Memory B cell (primary cell): Measurements from ENCODE around the gene PCDHGA12.
A peak's percentile ranks its signal among the peaks of the same experiment; 100 is the strongest.

Experiments used
- ATAC-seq: fragments of 150-1000 bp; cut with Tn5 transposase; 2 replicates; pipeline ENCODE4 v1.10.0; 2021; ENCODE audit warnings: low read depth, mild to moderate bottlenecking, moderate library complexity
- DNase-seq, 2 donors: peaks; one replicate each; pipeline ENCODE4 v3.0.0; 2022; ENCODE audit warnings: low spot score in 2 of 2
- H3K27ac Mint-ChIP-seq: one replicate; pipeline ENCODE4 v1.8.0; 2022; ENCODE audit warnings: mild to moderate bottlenecking, moderate library complexity, mixed read lengths
- H3K27me3 Mint-ChIP-seq: one replicate; pipeline ENCODE4 v1.8.0; 2022; ENCODE audit warnings: mixed read lengths
- H3K36me3 Mint-ChIP-seq: one replicate; pipeline ENCODE4 v1.8.0; 2022; ENCODE audit warnings: mild to moderate bottlenecking, mixed read lengths
- H3K4me1 Mint-ChIP-seq: one replicate; pipeline ENCODE4 v1.8.0; 2022; ENCODE audit warnings: mixed read lengths
- H3K4me3 Mint-ChIP-seq: one replicate; pipeline ENCODE4 v1.8.0; 2022; ENCODE audit warnings: mild to moderate bottlenecking, moderate library complexity, mixed read lengths
- H3K9me3 Mint-ChIP-seq: one replicate; pipeline ENCODE4 v1.8.0; 2022; ENCODE audit warnings: mixed read lengths

The PCDHGA12 gene

DNA sequence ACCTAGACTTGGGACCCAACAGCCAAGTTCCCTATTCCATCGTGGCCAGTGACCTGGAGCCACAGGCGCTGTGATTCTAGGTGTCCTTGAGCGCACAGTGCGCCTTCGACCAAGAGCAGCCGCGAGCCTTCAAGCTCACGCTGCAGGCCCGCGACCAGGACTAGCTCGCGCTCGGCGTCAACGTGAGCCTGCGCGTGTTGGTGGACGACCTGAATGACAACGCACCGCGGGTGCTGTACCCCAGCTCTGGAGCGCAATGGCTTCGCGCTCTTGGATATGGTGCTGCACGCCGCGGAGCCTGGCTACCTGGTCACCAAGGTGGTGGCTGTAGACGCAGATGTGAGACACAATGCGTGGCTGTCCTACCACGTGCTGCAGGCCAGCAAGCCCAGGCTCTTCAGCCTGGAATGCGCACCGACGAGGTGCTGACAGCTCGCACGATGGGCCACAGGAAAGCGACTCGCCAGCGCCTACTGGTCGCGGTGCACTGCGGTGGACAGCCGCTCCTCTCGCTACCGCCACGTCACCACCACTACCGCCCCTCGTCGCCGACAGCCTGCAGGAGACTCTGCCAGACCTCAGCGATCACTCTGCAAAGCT lies 11.4 kb downstream of the PCDHGA12 start:
- ATAC-seq (no peak), DNase-seq (no peak)
- peaks cover 2% of the 10 kb centered on the region for H3K36me3 Mint-ChIP-seq
- H3K4me1 Mint-ChIP-seq, result no peaks in the 10 kb centered on the region
- peaks cover 5% of the 10 kb centered on the region for H3K9me3 Mint-ChIP-seq
- peaks cover 2% of the 10 kb centered on the region for H3K27me3 Mint-ChIP-seq
- H3K27ac Mint-ChIP-seq, result no peak overlapping the region
- no peak overlapping the region for H3K4me3 Mint-ChIP-seq

GRCh38 chr5:141465351-141465750 lies 35.0 kb downstream of the PCDHGA12 start:
- DNase-seq, result no peak
- H3K27ac Mint-ChIP-seq, result no peak overlapping the region
- no peaks in the 10 kb centered on the region for H3K4me1 Mint-ChIP-seq
- H3K9me3 Mint-ChIP-seq, result peaks cover 3% of the 10 kb centered on the region
- H3K36me3 Mint-ChIP-seq, result peaks cover 2% of the 10 kb centered on the region
- no peak for ATAC-seq
- H3K4me3 Mint-ChIP-seq, result no peak overlapping the region
- peaks cover 3% of the 10 kb centered on the region for H3K27me3 Mint-ChIP-seq

DNA sequence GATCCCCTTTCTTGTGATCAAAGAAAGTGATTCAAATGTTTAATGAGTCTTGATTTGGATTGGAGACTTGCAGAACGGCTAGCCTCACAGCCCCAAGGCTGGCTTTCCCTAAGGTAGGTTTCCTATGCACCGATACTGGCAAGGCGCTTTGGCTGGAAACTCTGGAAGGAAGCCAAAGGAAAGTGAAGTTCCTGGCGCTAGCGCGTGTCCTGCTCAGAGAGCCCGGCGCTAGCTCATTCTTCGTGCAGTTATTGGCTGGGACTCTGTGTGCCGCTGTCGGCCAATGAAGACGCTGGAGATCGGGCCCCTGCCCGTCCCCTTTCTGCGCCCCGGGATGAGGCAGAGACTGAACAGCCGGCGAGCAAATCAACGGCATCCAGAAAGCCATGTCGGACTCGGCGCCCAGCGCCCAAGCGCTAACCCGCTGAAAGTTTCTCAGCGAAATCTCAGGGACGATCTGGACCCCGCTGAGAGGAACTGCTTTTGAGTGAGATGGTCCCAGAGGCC lies 45.4 kb downstream of the PCDHGA12 start, which contains the start of gene PCDHGC3:
Gene PCDHGC3 (plus strand): TSS at position 342 of the 507 bp plus-strand sequence. CDS start 151 bp downstream, at position 493.
- peak within 1 kb of the TSS; percentile 70 for H3K27ac Mint-ChIP-seq
- H3K4me3 Mint-ChIP-seq, result peak within 1 kb of the TSS; percentile 92
- H3K4me1 Mint-ChIP-seq, result peaks cover 16% of the 10 kb centered on the region
- ATAC-seq, result peak; percentile 94
- peaks cover 19% of the 10 kb centered on the region for H3K27me3 Mint-ChIP-seq
- H3K9me3 Mint-ChIP-seq, result no peaks in the 10 kb centered on the region
- H3K36me3 Mint-ChIP-seq, result no peaks in the 10 kb centered on the region
- no peak for DNase-seq

- Mint-ChIP-seq H3K9me3 (no peaks in the 10 kb centered on the region), H3K4me3 (peak overlapping the region; percentile 92), H3K27ac (peak overlapping the region; percentile 70), H3K27me3 (peaks cover 21% of the 10 kb centered on the region), H3K4me1 (peaks cover 16% of the 10 kb centered on the region), H3K36me3 (no peaks in the 10 kb centered on the region)
- DNase-seq, result no peak
- peak; percentile 31 for ATAC-seq
Observed at GRCh38 chr5:141476132-141476911, 46.0 kb downstream of the PCDHGA12 start.

DNA sequence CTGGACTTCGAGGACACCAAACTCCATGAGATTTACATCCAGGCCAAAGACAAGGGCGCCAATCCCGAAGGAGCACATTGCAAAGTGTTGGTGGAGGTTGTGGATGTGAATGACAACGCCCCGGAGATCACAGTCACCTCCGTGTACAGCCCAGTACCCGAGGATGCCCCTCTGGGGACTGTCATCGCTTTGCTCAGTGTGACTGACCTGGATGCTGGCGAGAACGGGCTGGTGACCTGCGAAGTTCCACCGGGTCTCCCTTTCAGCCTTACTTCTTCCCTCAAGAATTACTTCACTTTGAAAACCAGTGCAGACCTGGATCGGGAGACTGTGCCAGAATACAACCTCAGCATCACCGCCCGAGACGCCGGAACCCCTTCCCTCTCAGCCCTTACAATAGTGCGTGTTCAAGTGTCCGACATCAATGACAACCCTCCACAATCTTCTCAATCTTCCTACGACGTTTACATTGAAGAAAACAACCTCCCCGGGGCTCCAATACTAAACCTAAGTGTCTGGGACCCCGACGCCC lies 46.8 kb downstream of the PCDHGA12 start:
- H3K27me3 Mint-ChIP-seq, result peaks cover 21% of the 10 kb centered on the region
- peaks cover 16% of the 10 kb centered on the region for H3K4me1 Mint-ChIP-seq
- ATAC-seq (no peak), DNase-seq (no peak)
- no peak overlapping the region for H3K27ac Mint-ChIP-seq
- no peaks in the 10 kb centered on the region for H3K9me3 Mint-ChIP-seq
- peak overlapping the region; percentile 92 for H3K4me3 Mint-ChIP-seq
- H3K36me3 Mint-ChIP-seq, result no peaks in the 10 kb centered on the region

GRCh38 chr5:141477815-141478214 lies 47.5 kb downstream of the PCDHGA12 start:
- no peaks in the 10 kb centered on the region for H3K36me3 Mint-ChIP-seq
- no peak overlapping the region for H3K27ac Mint-ChIP-seq
- H3K9me3 Mint-ChIP-seq, result no peaks in the 10 kb centered on the region
- H3K4me3 Mint-ChIP-seq, result peak overlapping the region; percentile 21
- H3K4me1 Mint-ChIP-seq, result peaks cover 16% of the 10 kb centered on the region
- DNase-seq (no peak), ATAC-seq (no peak)
- peaks cover 25% of the 10 kb centered on the region for H3K27me3 Mint-ChIP-seq

DNA sequence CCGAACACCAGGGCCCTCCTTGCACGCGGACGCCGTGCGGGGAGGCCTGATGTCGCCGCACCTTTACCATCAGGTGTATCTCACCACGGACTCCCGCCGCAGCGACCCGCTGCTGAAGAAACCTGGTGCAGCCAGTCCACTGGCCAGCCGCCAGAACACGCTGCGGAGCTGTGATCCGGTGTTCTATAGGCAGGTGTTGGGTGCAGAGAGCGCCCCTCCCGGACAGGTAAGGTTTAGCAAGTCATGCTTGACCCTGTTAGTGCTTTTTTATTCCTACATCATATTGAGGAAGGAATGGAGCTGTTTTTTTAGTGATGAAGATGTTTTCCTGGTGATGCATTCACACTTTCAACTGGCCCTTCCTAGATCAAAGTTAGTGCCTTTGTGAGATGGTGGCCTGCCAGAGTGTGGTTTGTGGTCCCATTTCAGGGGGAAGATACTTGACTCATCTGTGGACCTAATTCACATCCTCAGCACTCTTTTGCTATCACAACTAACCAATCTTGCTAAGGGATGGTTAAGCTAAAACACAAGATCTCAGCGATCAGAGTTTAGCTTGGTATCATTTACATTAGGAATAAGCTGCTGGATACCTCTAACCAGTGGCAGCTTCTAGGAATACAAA lies 48.1 kb downstream of the PCDHGA12 start:
- no peak overlapping the region for H3K27ac Mint-ChIP-seq
- no peak for ATAC-seq

DNA sequence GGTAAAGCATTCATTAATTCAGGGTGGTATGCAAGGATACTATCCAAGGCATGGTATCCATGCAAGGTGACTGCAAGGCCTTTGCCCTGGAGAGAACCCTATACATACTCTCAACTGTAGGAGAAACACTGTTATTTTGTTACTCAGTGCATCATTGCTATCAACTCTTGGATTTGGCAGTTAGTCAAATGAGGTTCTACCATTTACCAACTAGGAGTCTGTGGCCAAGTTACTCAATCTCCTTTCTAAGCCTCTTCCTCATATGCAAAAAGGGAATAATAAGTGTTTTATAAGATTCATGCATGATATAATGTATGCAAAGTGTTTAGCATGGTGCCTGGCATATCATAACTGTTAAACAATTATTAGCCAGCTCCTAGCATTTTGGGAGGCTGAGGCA lies 49.5 kb downstream of the PCDHGA12 start:
- Mint-ChIP-seq H3K27ac (no peak overlapping the region), H3K36me3 (no peaks in the 10 kb centered on the region), H3K9me3 (no peaks in the 10 kb centered on the region), H3K4me1 (peaks cover 23% of the 10 kb centered on the region), H3K4me3 (no peak overlapping the region), H3K27me3 (peaks cover 32% of the 10 kb centered on the region)
- no peak for DNase-seq
- no peak for ATAC-seq

More for the DNA sequence above, 48.1 kb downstream of the PCDHGA12 start:
- Mint-ChIP-seq H3K9me3 (no peaks in the 10 kb centered on the region), H3K27me3 (peaks cover 29% of the 10 kb centered on the region), H3K36me3 (no peaks in the 10 kb centered on the region), H3K4me3 (no peak overlapping the region), H3K4me1 (peaks cover 16% of the 10 kb centered on the region)
- no peak for DNase-seq
